Astrocyte (in vitro differentiated cells and primary cell): ENCODE data around the gene KRT86. TPM values are rescaled to one million over a fixed set of nuclear protein-coding genes. Genes with fewer than 3 reads are reported as not detected.

Experiments used
- DNase-seq: peaks from one replicate; pipeline ENCODE4 v3.0.0-alpha.2; 2010; ENCODE audit warnings: low read depth
- FAIRE-seq: peaks from 2 replicates; lab custom pipeline; 2011; peaks lifted over from hg19 to GRCh38; lab: Jason Lieb, UNC
- H2AFZ ChIP-seq: 2 replicates; pipeline ENCODE4 v1.6.0; 2012; ENCODE audit warnings: low read depth, low read length, inconsistent platforms
- H3K27ac ChIP-seq: 2 replicates; pipeline ENCODE4 v1.5.1; 2011; ENCODE audit warnings: low read depth, low read length, inconsistent platforms
- H3K27me3 ChIP-seq: 2 replicates; pipeline ENCODE4 v1.6.0; 2011; ENCODE audit warnings: low read length, inconsistent platforms; ENCODE audit not compliant: insufficient read depth
- H3K36me3 ChIP-seq: 2 replicates; pipeline ENCODE4 v1.5.1; 2011; ENCODE audit warnings: low read length, inconsistent platforms; ENCODE audit not compliant: insufficient read depth
- H3K4me1 ChIP-seq: 2 replicates; pipeline ENCODE4 v1.5.1; 2011; ENCODE audit warnings: low read length, inconsistent platforms; ENCODE audit not compliant: insufficient read depth
- H3K4me2 ChIP-seq: 2 replicates; pipeline ENCODE4 v1.6.0; 2012; ENCODE audit warnings: low read length, inconsistent platforms
- H3K4me3 ChIP-seq: 2 replicates; pipeline ENCODE4 v1.5.1; 2011; ENCODE audit warnings: low read depth, mild to moderate bottlenecking, low read length, inconsistent platforms; ENCODE audit not compliant: insufficient read depth
- H3K79me2 ChIP-seq: 2 replicates; pipeline ENCODE4 v1.6.0; 2012; ENCODE audit warnings: mild to moderate bottlenecking, low read length, inconsistent platforms; ENCODE audit not compliant: insufficient read depth
- H3K9ac ChIP-seq: 2 replicates; pipeline ENCODE4 v1.6.0; 2012; ENCODE audit warnings: mild to moderate bottlenecking, low read length, inconsistent platforms
- H3K9me3 ChIP-seq: 2 replicates; pipeline ENCODE4 v1.5.1; 2012; ENCODE audit warnings: low read depth, mild to moderate bottlenecking, low read length, inconsistent platforms; ENCODE audit not compliant: insufficient read depth
- H4K20me1 ChIP-seq: 2 replicates; pipeline ENCODE4 v1.6.0; 2012; ENCODE audit warnings: low read length, inconsistent platforms; ENCODE audit not compliant: insufficient read depth
- H3K27ac Mint-ChIP-seq: one replicate; pipeline ENCODE4 v1.8.0; 2021; ENCODE audit warnings: mild to moderate bottlenecking, mixed read lengths; ENCODE audit not compliant: unreplicated experiment
- H3K27me3 Mint-ChIP-seq: one replicate; pipeline ENCODE4 v1.8.0; 2021; ENCODE audit warnings: low read depth, mixed read lengths; ENCODE audit not compliant: unreplicated experiment
- H3K36me3 Mint-ChIP-seq: one replicate; pipeline ENCODE4 v1.8.0; 2021; ENCODE audit warnings: low read depth, mixed read lengths; ENCODE audit not compliant: unreplicated experiment
- H3K4me1 Mint-ChIP-seq: one replicate; pipeline ENCODE4 v1.8.0; 2021; ENCODE audit warnings: low read depth, mixed read lengths; ENCODE audit not compliant: unreplicated experiment
- H3K4me3 Mint-ChIP-seq: one replicate; pipeline ENCODE4 v1.8.0; 2021; ENCODE audit warnings: mild to moderate bottlenecking, moderate library complexity, mixed read lengths; ENCODE audit not compliant: unreplicated experiment
- H3K9me3 Mint-ChIP-seq: one replicate; pipeline ENCODE4 v1.8.0; 2021; ENCODE audit warnings: mild to moderate bottlenecking, mixed read lengths; ENCODE audit not compliant: unreplicated experiment
- EZH2 ChIP-seq: IDR thresholded peaks from 2 replicates; pipeline ENCODE4 v1.6.1; 2012; ENCODE audit warnings: mild to moderate bottlenecking, low read length, inconsistent platforms; ENCODE audit not compliant: insufficient read depth
- total RNA-seq: library from RNA; stranded (reverse); gene quantifications from 2 replicates; pipeline ENCODE4 v1.2.1, GENCODE V29; 2021
- TF ChIP-seq, protein P1 (sequence below): IDR thresholded peaks from 2 replicates; pipeline ENCODE4 v1.5.1; 2011; ENCODE audit warnings: low read depth, mild to moderate bottlenecking, inconsistent platforms, low read length, moderate library complexity; ENCODE audit not compliant: insufficient read depth

KRT86 gene
- total RNA-seq, 1 donor from 2014 or later, result 0.43 TPM

DNA sequence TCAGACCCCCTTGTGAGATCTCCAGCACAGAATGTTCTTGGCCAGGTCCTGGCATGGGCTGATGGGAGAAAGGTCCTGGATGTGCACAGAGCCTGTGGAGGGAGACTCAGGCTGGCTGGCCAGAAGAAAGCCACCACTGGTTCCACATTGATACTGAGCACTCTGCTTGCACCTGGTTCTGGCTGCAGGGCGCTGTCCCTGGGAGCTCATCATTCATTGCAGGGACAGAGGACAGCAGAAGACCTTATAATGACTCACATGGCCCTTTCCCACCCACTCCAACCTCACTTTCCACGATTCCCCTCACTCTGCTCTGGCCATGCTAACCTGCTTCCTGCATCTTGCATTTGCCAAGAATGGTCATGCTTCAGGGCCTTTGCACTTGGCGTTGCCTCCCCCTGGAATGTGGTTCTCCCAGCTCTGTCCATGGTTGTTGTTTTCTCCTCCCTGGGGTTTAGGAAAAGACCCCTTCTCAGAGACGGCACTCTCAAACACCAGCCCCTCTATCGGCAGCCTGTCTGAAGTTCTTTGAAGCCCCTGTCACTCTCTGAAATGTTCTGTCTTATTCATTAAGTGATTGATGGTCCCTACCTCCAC lies 31.1 kb upstream of the KRT86 start:
- FAIRE-seq (peak; percentile 20), DNase-seq (peak; percentile 50)
- Mint-ChIP-seq H3K4me1 (peaks cover 50% of the 10 kb centered on the region), H3K27me3 (peaks cover 24% of the 10 kb centered on the region), H3K27ac (peak overlapping the region; percentile 66), H3K9me3 (peaks cover 2% of the 10 kb centered on the region), H3K4me3 (no peak overlapping the region), H3K36me3 (peaks cover 17% of the 10 kb centered on the region)
- Histone ChIP-seq H3K4me3 (no peak overlapping the region), H3K27ac (peak overlapping the region; percentile 70), H3K36me3 (no peaks in the 10 kb centered on the region), H3K4me2 (peak overlapping the region; percentile 74), H4K20me1 (no peaks in the 10 kb centered on the region), H3K4me1 (peaks cover 27% of the 10 kb centered on the region), H3K27me3 (no peaks in the 10 kb centered on the region), H3K9me3 (no peaks in the 10 kb centered on the region), H2AFZ (no peak overlapping the region), H3K79me2 (no peaks in the 10 kb centered on the region), H3K9ac (peak overlapping the region; percentile 44)
- TF ChIP-seq EZH2, result no peak
- TF ChIP-seq, protein P1, sequence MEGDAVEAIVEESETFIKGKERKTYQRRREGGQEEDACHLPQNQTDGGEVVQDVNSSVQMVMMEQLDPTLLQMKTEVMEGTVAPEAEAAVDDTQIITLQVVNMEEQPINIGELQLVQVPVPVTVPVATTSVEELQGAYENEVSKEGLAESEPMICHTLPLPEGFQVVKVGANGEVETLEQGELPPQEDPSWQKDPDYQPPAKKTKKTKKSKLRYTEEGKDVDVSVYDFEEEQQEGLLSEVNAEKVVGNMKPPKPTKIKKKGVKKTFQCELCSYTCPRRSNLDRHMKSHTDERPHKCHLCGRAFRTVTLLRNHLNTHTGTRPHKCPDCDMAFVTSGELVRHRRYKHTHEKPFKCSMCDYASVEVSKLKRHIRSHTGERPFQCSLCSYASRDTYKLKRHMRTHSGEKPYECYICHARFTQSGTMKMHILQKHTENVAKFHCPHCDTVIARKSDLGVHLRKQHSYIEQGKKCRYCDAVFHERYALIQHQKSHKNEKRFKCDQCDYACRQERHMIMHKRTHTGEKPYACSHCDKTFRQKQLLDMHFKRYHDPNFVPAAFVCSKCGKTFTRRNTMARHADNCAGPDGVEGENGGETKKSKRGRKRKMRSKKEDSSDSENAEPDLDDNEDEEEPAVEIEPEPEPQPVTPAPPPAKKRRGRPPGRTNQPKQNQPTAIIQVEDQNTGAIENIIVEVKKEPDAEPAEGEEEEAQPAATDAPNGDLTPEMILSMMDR, result no peak

DNA sequence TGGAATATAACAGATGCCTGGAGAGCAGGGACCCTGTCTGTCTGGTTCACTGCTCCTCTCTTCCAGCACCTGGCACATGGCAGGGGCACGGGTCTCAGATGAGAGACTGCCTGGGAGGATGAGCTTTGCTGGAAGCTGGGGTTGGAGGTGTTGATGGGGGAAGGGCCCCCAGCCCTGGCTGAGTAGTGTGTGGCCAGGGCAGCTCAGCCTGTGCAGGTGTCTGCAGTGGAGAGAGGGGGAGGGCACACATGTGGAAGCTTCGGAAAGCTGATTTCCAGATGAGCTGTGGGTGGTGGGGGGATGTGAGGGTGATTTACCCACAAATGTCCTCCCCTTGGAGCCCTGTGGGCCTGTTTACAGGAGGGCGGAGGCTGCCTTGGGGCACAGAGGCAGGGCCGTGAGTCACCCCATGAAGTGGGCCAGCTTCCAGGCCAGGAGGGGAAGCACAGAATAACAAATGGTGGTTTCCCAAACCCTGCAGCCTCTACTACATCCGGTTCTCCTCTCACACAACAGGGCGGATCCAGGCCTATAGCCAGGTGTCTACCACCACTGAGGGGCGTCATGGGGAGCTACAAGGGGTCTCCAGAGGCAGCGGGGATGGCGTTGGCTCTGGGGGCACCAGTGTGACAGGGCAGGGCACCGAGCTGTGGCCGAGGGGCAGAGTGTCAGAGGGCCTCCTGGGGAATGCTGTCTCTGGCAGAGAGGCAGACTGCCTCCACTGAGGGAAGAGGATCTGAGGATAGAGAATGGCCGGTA lies 30.4 kb upstream of the KRT86 start:
- Histone ChIP-seq H3K9me3 (no peaks in the 10 kb centered on the region), H3K4me1 (peaks cover 27% of the 10 kb centered on the region), H3K27me3 (no peaks in the 10 kb centered on the region), H3K4me3 (no peak overlapping the region), H3K36me3 (no peaks in the 10 kb centered on the region), H3K9ac (peak overlapping the region; percentile 59), H3K27ac (peak overlapping the region; percentile 70), H3K79me2 (no peaks in the 10 kb centered on the region), H2AFZ (peak overlapping the region; percentile 76), H4K20me1 (no peaks in the 10 kb centered on the region), H3K4me2 (peak overlapping the region; percentile 74)
- Mint-ChIP-seq H3K36me3 (peaks cover 17% of the 10 kb centered on the region), H3K4me1 (peaks cover 46% of the 10 kb centered on the region), H3K27ac (no peak overlapping the region), H3K4me3 (no peak overlapping the region), H3K9me3 (peaks cover 2% of the 10 kb centered on the region), H3K27me3 (peaks cover 27% of the 10 kb centered on the region)
- peak; percentile 54 for FAIRE-seq
- DNase-seq, result peak; percentile 85
- TF ChIP-seq EZH2, result no peak
- TF ChIP-seq, protein P1, result no peak

DNA sequence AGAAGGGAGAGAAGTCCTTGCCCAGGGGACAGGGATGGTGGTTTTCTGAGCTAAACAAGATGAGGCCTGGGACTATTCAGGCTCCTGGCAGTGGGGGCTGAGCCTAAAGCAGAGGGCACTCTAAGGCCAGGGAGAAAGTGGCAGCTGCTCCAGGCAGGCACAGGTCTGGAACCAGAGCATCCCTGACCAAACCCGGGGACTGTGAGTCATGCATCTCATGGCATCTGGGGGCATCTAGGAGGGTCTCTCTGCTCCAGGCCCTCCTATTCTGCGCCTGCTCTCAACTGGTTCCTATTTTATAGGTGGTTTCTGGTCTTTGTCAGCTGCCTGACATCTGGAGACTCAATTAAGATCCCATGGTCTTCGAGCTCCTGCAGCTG lies 29.8 kb upstream of the KRT86 start:
- Histone ChIP-seq H3K9me3 (no peaks in the 10 kb centered on the region), H3K36me3 (no peaks in the 10 kb centered on the region), H3K27ac (peak overlapping the region; percentile 70), H2AFZ (peak overlapping the region; percentile 76), H3K4me1 (peaks cover 30% of the 10 kb centered on the region), H3K4me2 (peak overlapping the region; percentile 74), H3K4me3 (no peak overlapping the region), H3K9ac (peak overlapping the region; percentile 59), H4K20me1 (no peaks in the 10 kb centered on the region), H3K79me2 (no peaks in the 10 kb centered on the region), H3K27me3 (no peaks in the 10 kb centered on the region)
- Mint-ChIP-seq H3K9me3 (peaks cover 4% of the 10 kb centered on the region), H3K4me1 (peaks cover 41% of the 10 kb centered on the region), H3K36me3 (peaks cover 14% of the 10 kb centered on the region), H3K4me3 (no peak overlapping the region), H3K27ac (no peak overlapping the region), H3K27me3 (peaks cover 33% of the 10 kb centered on the region)
- no peak for TF ChIP-seq EZH2
- TF ChIP-seq, protein P1, result no peak
- FAIRE-seq (no peak), DNase-seq (no peak)
